ENCODE measurements around the gene SNCA.

The SNCA gene

DNA sequence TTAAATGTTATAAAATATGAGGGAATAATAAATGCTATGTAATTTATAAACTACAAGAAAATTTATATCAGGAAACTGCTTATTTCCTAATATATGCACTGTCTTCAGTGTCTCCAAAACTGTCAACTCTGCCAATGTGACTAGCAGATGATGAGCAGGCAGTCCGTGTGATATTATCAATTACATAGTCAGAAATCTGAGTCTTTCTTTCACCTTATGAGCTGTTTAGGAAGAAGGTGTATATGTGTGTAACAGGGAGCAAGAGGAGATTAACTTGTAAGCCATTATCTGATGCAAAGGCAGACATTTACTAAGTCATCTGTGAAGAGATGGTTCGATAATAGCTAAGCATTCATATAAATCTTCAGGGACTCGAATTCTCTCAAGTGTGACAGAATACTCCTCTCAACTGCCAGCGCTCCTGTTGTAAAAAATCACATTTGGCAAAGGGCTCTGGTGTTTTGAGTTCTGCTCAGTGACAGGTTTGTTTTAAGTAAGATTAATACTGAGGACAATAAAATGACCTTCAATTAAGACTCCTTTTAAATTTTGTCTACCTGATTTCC lies 79.7 kb downstream of the SNCA start:
- DNase-seq: peak; percentile 40
- TF ChIP-seq CTCF (IDR thresholded peaks at IDR 0.05; ENCODE audit: low read depth, low read length): no peak
- H3K4me1 ChIP-seq: peaks cover 28% of the 10 kb centered on the region
- H3K36me3 ChIP-seq: no peaks in the 10 kb centered on the region
- H3K27me3 ChIP-seq: no peaks in the 10 kb centered on the region
- H3K9me3 ChIP-seq: no peaks in the 10 kb centered on the region
- peak overlapping the region; percentile 15; the same call in 1 of the 2 replicates for H3K4me3 ChIP-seq (ENCODE audit: low read depth, low read length)

DNA sequence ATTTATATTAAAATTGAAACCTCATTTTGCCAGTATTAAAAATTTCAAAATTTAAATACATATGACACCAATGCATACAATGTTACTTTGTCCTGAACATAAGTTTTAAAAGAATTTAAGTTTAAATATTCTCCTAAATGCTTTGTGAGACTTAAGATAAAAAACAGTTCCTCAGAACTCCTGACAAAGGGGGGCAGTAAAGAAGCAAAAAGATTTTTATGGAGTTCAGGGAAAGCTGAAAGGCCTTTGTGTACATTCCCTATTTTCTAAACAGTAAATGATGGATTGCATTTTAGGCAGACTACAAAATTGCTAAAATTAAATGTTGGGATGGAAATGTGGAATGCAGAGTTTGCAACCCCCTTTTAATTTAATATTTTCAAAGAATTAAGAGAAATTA lies 81.7 kb downstream of the SNCA start:
- Histone ChIP-seq H3K4me3 (ENCODE audit: low read depth, low read length) (no peak overlapping the region), H3K27me3 (no peaks in the 10 kb centered on the region), H3K4me1 (peaks cover 23% of the 10 kb centered on the region), H3K9me3 (no peaks in the 10 kb centered on the region), H3K36me3 (no peaks in the 10 kb centered on the region)
- 0 out of 2 replicates have a peak, but pooled peaks have one; percentile 15 for TF ChIP-seq CTCF (IDR thresholded peaks at IDR 0.05; ENCODE audit: low read depth, low read length)
- no peak for DNase-seq

- H3K9me3 ChIP-seq: no peaks in the 10 kb centered on the region
- no peaks in the 10 kb centered on the region for H3K27me3 ChIP-seq
- no peaks in the 10 kb centered on the region for H3K36me3 ChIP-seq
- no peak for DNase-seq
- no peak overlapping the region for H3K4me3 ChIP-seq (ENCODE audit: low read depth, low read length)
- peaks cover 23% of the 10 kb centered on the region for H3K4me1 ChIP-seq
- TF ChIP-seq CTCF (IDR thresholded peaks at IDR 0.05; ENCODE audit: low read depth, low read length): no peak
Measured at GRCh38 chr4:89754531-89754930, 82.4 kb downstream of the SNCA start.

- TF ChIP-seq CTCF (IDR thresholded peaks at IDR 0.05; ENCODE audit: low read depth, low read length): no peak
- Histone ChIP-seq H3K4me3 (ENCODE audit: low read depth, low read length) (peak overlapping the region; percentile 23), H3K27me3 (no peaks in the 10 kb centered on the region), H3K4me1 (peaks cover 23% of the 10 kb centered on the region), H3K36me3 (no peaks in the 10 kb centered on the region), H3K9me3 (no peaks in the 10 kb centered on the region)
- no peak for DNase-seq
Measured at GRCh38 chr4:89753601-89754066, 83.3 kb downstream of the SNCA start.

DNA sequence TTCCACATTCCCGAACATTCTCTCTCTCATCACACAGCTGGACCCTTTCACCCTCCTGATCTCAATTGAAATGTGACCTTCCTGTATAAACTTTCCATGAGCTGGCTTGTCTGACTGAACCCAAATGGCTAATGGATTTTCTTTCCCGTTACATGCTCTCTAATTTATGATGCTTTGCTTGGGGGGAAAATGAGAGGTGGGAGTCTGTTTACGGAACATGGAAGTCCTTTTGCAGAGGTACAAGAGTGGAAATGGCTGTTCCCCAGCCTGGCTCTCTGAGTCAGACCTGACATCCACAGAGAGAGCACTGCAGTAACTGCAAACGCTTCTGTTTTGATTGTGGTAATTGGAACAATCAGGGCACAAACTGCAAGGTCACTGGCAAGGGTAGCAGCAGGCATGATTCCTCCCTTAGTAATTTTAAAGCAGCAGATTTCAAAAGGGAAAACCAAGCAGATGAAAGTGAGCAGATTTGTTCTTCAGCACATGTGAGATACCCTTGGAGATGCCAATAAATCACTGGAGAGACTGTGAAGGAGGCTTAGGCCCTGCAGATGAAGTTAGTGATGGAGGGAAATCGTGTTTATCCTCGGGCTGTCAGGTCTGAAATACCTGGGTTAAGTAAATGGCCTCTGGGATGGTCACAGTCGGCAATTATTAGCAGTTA lies 83.9 kb downstream of the SNCA start:
- TF ChIP-seq CTCF (IDR thresholded peaks at IDR 0.05; ENCODE audit: low read depth, low read length): no peak
- no peaks in the 10 kb centered on the region for H3K9me3 ChIP-seq
- H3K27me3 ChIP-seq: no peaks in the 10 kb centered on the region
- peaks cover 23% of the 10 kb centered on the region for H3K4me1 ChIP-seq
- H3K36me3 ChIP-seq: no peaks in the 10 kb centered on the region
- peak; percentile 32 for DNase-seq
- H3K4me3 ChIP-seq (ENCODE audit: low read depth, low read length): peak overlapping the region; percentile 23

DNA sequence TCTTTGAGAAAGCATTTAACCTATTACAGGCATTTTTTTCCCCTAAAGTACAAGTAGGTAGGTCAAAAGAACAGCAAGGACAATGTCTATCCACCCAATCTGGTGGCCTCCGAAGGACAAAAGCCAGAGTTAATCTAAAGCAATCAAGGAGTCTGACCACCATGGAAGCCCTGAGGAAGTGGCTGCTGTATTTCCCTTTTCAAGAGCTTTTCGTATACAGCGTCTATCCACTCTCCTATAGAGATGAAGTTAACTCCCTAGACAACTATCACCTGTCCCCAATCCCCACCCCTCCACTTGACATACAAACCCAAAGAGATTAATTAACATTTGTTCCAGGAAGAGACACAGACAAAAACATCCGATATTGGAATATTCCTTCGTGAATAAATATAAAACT lies 85.5 kb downstream of the SNCA start:
- H3K27me3 ChIP-seq: no peaks in the 10 kb centered on the region
- H3K4me3 ChIP-seq (ENCODE audit: low read depth, low read length): no peak overlapping the region
- no peak for DNase-seq
- H3K36me3 ChIP-seq: no peaks in the 10 kb centered on the region
- no peak for TF ChIP-seq CTCF (IDR thresholded peaks at IDR 0.05; ENCODE audit: low read depth, low read length)
- H3K9me3 ChIP-seq: no peaks in the 10 kb centered on the region
- H3K4me1 ChIP-seq: peaks cover 12% of the 10 kb centered on the region

All from BE2C (cell line).